MM.1S (cell line): Measurements from ENCODE around the gene ELMO1.

Source experiments
- EZH2 ChIP-seq: fragments of 300-600 bp; sonication (generic); optimal IDR thresholded peaks from 2 replicates; pipeline ENCODE3; 2017; ENCODE audit warnings: low read depth, mild to moderate bottlenecking, antibody characterized with exemption, low read length, mixed read lengths
- TF ChIP-seq, protein P1 (sequence below): fragments of 300-600 bp; sonication (generic); IDR thresholded peaks from 2 replicates; pipeline ENCODE4 v1.5.1; 2016; ENCODE audit warnings: antibody characterized with exemption, low read length, mixed read lengths

DNA sequence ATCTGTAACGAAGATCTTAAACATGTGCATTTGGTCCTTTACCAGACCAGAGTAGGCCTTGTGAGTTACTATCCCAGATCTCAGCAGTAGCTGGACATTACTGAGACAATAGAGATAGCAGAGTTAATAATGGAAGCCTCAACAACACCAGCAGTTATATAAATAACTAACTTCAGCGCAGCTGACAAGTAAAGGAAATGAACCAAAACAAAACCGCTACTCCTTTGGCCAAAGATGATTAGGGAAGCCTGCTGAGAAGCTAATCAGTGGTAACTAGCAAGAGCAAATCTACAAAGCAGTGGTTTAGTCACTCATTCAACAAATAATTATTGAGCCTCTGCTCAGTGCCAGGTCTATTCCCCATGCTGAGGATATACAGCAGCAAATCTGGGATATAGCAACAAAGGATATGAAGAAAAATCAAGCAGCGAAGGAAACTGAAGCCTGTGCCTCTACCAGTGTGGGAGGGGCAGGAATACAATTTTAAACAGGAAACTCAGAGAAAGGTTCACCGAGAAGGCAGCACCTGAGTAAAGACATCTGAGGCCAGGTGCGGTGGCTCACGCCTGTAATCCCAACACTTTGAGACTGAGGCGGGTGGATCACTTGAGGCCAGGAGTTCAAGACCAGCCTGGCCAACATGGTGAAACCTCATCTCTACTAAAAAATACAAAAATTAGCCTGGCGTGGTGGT lies 103.6 kb downstream of the ELMO1 start:
- TF ChIP-seq EZH2 = no peak
- TF ChIP-seq, protein P1, sequence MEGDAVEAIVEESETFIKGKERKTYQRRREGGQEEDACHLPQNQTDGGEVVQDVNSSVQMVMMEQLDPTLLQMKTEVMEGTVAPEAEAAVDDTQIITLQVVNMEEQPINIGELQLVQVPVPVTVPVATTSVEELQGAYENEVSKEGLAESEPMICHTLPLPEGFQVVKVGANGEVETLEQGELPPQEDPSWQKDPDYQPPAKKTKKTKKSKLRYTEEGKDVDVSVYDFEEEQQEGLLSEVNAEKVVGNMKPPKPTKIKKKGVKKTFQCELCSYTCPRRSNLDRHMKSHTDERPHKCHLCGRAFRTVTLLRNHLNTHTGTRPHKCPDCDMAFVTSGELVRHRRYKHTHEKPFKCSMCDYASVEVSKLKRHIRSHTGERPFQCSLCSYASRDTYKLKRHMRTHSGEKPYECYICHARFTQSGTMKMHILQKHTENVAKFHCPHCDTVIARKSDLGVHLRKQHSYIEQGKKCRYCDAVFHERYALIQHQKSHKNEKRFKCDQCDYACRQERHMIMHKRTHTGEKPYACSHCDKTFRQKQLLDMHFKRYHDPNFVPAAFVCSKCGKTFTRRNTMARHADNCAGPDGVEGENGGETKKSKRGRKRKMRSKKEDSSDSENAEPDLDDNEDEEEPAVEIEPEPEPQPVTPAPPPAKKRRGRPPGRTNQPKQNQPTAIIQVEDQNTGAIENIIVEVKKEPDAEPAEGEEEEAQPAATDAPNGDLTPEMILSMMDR = no peak
